Peyer's patch (tissue), 4 donors: ENCODE measurements around the gene HAPSTR1.

ENCODE experiments used
- CTCF ChIP-seq, 6 experiments: fragments of 450-650 bp in 4 of 6; fragments of 200-600 bp in 2 of 6; sonication (generic) in 1 of 6; IDR thresholded peaks; one replicate each; pipeline ENCODE4 v1.5.1; 2017 to 2019; ENCODE audit warnings: antibody characterized with exemption in 6 of 6, mild to moderate bottlenecking in 3 of 6, moderate library complexity in 1 of 6
- POLR2A ChIP-seq, 2 donors: fragments of 450-650 bp; IDR thresholded peaks; one replicate each; pipeline ENCODE4 v1.5.1; 2017; ENCODE audit warnings: antibody characterized with exemption in 2 of 2, mild to moderate bottlenecking in 2 of 2, moderate library complexity in 2 of 2

DNA sequence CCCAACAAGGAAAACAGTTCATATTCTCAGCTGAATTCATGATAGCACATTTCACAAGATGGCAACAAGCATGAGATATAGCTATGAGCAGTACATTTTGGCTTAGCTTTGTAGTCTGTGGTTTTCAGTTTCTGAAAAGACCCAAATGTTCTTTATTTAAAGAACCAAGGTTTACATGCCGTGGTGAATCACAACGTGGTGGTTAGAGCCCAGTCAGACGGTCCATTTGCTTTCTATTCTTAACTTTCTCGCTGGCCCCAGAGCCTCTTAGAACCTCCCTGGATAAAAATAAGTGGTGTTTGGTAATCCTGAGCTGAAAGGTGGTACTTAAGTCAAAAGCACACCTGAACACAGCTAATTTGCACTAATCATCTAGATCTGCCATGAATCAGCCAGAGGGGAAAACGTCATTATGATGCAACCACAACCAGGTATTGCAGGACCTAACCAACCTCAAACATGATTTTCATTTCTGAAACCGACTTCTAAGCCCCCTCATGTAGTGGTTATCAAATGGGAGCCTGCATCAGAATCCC lies 18.6 kb upstream of the HAPSTR1 start:
- no peak for TF ChIP-seq CTCF (IDR thresholded peaks at IDR 0.05)
- no peak for TF ChIP-seq POLR2A (IDR thresholded peaks at IDR 0.05)
